Fibroblast of upper back skin (primary cell): ENCODE data around the gene LONRF2.

Experiments used
- DNase-seq: peaks from one replicate; pipeline ENCODE4 v3.0.0-alpha.2; 2013

Gene LONRF2

GRCh38 chr2:100299548-100299947, 22.8 kb downstream of the LONRF2 start:
- DNase-seq, result no peak

GRCh38 chr2:100297511-100297910, 24.8 kb downstream of the LONRF2 start:
- no peak for DNase-seq

GRCh38 chr2:100294162-100294497, 28.2 kb downstream of the LONRF2 start:
- DNase-seq, result no peak

GRCh38 chr2:100293341-100294161, 28.8 kb downstream of the LONRF2 start:
- DNase-seq, result no peak

GRCh38 chr2:100292022-100292580, 30.2 kb downstream of the LONRF2 start:
- peak; percentile 81 for DNase-seq

GRCh38 chr2:100291152-100291970, 30.9 kb downstream of the LONRF2 start:
- DNase-seq, result peak; percentile 95

- DNase-seq, result no peak
These were observed 31.6 kb downstream of the LONRF2 start for GRCh38 chr2:100290718-100291151.

GRCh38 chr2:100289020-100289419, 33.3 kb downstream of the LONRF2 start:
- no peak for DNase-seq

- no peak for DNase-seq
These were observed 36.0 kb downstream of the LONRF2 start for GRCh38 chr2:100286318-100286717.

GRCh38 chr2:100285691-100286090, 36.6 kb downstream of the LONRF2 start:
- DNase-seq, result peak; percentile 86

- no peak for DNase-seq
These were observed 37.3 kb downstream of the LONRF2 start for GRCh38 chr2:100285011-100285410.

GRCh38 chr2:100283724-100284501, 38.4 kb downstream of the LONRF2 start:
- peak; percentile 43 for DNase-seq

GRCh38 chr2:100281521-100282438, 40.5 kb downstream of the LONRF2 start:
- peak; percentile 37 for DNase-seq

- DNase-seq, result no peak
These were observed 42.4 kb downstream of the LONRF2 start for GRCh38 chr2:100279586-100280534.

- DNase-seq, result peak; percentile 41
These were observed 43.3 kb downstream of the LONRF2 start for GRCh38 chr2:100278986-100279385.

- no peak for DNase-seq
These were observed 43.8 kb downstream of the LONRF2 start for GRCh38 chr2:100278501-100278900.

- DNase-seq, result no peak
These were observed 44.6 kb downstream of the LONRF2 start for GRCh38 chr2:100277540-100278207.

- no peak for DNase-seq
These were observed 45.6 kb downstream of the LONRF2 start for GRCh38 chr2:100276716-100277115.

- no peak for DNase-seq
These were observed 47.1 kb downstream of the LONRF2 start for GRCh38 chr2:100275200-100275589.
